Right lobe of liver (tissue), 6 donors: Measurements from ENCODE around the gene DNAL1. TPM values are rescaled to one million over a fixed set of nuclear protein-coding genes. Genes with fewer than 3 reads are reported as not detected.

Source experiments
- ATAC-seq, 4 donors: fragments of 200-7000 bp; cut with Tn5 transposase; one replicate each; pipeline ENCODE4 v1.9.1; 2020; ENCODE audit warnings: mild to moderate bottlenecking in 4 of 4, moderate library complexity in 4 of 4
- DNase-seq, 3 donors: peaks; one replicate each; pipeline ENCODE4 v3.0.0-alpha.2; 2020
- H3K27ac ChIP-seq, 3 donors: fragments of 200-600 bp; one replicate each; pipeline ENCODE4 v1.8.0; 2022
- H3K27me3 ChIP-seq, 2 donors: fragments of 200-600 bp; one replicate each; pipeline ENCODE4 v1.8.0; 2022
- H3K36me3 ChIP-seq, 4 donors: fragments of 200-600 bp; sonication (generic) in 1 of 4; one replicate each; pipeline versions ENCODE4 v1.5.1 to v1.8.0; 2017 to 2022; ENCODE audit warnings: control low read depth in 1 of 4
- H3K4me1 ChIP-seq, 4 donors: fragments of 200-600 bp; sonication (generic) in 1 of 4; one replicate each; pipeline versions ENCODE4 v1.5.1 to v1.8.0; 2017 to 2022; ENCODE audit warnings: control low read depth in 1 of 4
- H3K4me3 ChIP-seq, 3 donors: fragments of 200-600 bp; one replicate each; pipeline ENCODE4 v1.8.0; 2022
- H3K9me3 ChIP-seq, 4 donors: fragments of 200-600 bp; sonication (generic) in 1 of 4; one replicate each; pipeline versions ENCODE4 v1.5.1 to v1.8.0; 2017 to 2022; ENCODE audit warnings: control low read depth in 1 of 4
- POLR2A ChIP-seq: fragments of 450-650 bp; IDR thresholded peaks from one replicate; pipeline ENCODE4 v1.6.1; 2017; ENCODE audit warnings: antibody characterized with exemption, mild to moderate bottlenecking
- WGBS: methylation state at CpG from one replicate; pipeline ENCODE4 v1.1.6; 2018; ENCODE audit warnings: low coverage, low lambda C conversion rate; ENCODE audit not compliant: insufficient coverage; ENCODE audit errors: missing lambda C conversion rate; 5-methylcytosine and 5-hydroxymethylcytosine counted together
- intact Hi-C, 2 donors: fragments of 100-400 bp; cut with DNase I; formaldehyde crosslinking; loops; one replicate each; pipeline versions ENCODE4 v1.11.2 to v1.14.1; 2022
- total RNA-seq, 6 experiments: library from RNA; depleted of rRNA in 2 of 6; stranded (reverse); fragments of >200 nt in 2 of 6; fragmentation: NEBNext Ultra II Directional in 3 of 6; extraction: Animal tissue kit (Norgen Biotek cat#: 25700) in 3 of 6; gene quantifications; one replicate each; pipeline versions ENCODE4 v1.1.0 to v1.2.4, GENCODE V29; 2016 to 2023
- TF ChIP-seq, protein P1 (sequence below), 4 donors: fragments of 200-600 bp in 3 of 4; fragments of 450-650 bp in 1 of 4; IDR thresholded peaks; one replicate each; pipeline versions ENCODE4 v1.5.1 to v1.8.0; 2016 to 2022; ENCODE audit warnings: antibody characterized with exemption in 4 of 4, mild to moderate bottlenecking in 2 of 4
- donor health status: DM: no; HTN: yes; CAD: no.
- donor health status: DM: no; HTN: no; CAD: no.
- donor health status: DM: no; HTN: no; CAD: no.
- donor health status: DM: no; HTN: yes; CAD: no.
- donor health status: DM: no; HTN: yes; CAD: no.

The DNAL1 gene
- total RNA-seq, 6 experiments from 2014 or later = 2.7 to 5.7 (median 3.2) TPM

DNA sequence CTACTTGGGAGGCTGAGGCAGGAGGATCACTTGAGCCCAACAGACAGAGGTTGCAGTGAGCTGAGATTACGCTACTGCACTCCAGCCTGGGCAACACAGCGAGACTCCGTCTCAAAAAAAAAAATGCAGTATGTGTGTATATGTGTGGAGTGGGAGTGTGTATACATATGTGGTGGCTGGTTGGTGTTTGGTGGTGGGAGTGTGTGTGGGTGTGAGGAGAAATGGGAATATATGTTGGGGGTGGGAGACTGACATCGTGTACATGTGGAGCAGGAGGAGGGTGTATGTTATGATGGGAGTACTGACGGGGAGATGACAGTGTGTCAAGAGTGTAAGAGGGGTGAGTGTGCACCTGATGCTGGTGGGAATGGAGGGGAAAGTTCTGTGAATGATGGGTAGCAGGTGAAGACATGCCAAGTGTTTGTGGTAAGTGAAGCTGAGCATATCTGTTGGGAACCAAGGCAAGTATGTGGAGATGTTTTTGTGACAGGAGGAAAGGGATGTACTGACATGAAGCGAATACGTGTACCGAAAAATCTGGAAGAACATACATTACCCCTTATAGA is 65.2 kb downstream of the DNAL1 start:
- H3K9me3 ChIP-seq = no peaks in the 10 kb centered on the region
- no peak for DNase-seq
- no peaks in the 10 kb centered on the region for H3K27me3 ChIP-seq
- TF ChIP-seq, protein P1, sequence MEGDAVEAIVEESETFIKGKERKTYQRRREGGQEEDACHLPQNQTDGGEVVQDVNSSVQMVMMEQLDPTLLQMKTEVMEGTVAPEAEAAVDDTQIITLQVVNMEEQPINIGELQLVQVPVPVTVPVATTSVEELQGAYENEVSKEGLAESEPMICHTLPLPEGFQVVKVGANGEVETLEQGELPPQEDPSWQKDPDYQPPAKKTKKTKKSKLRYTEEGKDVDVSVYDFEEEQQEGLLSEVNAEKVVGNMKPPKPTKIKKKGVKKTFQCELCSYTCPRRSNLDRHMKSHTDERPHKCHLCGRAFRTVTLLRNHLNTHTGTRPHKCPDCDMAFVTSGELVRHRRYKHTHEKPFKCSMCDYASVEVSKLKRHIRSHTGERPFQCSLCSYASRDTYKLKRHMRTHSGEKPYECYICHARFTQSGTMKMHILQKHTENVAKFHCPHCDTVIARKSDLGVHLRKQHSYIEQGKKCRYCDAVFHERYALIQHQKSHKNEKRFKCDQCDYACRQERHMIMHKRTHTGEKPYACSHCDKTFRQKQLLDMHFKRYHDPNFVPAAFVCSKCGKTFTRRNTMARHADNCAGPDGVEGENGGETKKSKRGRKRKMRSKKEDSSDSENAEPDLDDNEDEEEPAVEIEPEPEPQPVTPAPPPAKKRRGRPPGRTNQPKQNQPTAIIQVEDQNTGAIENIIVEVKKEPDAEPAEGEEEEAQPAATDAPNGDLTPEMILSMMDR (IDR thresholded peaks at IDR 0.05) = no peak
- 89% methylated on average over 8 of the region's 8 CpGs for WGBS
- no peak overlapping the region for H3K4me3 ChIP-seq
- peaks cover 0 to 7% (median 0%) of the 10 kb centered on the region in 4 donors for H3K4me1 ChIP-seq
- H3K27ac ChIP-seq = no peak overlapping the region
- H3K36me3 ChIP-seq = no peaks in the 10 kb centered on the region
- ATAC-seq = no peak
- intact Hi-C loops = loop anchor here in 1 of 2 donors (10.0 kb wide), 1 partner anchor 75 kb away; no protein-coding TSS in a partner anchor

DNA sequence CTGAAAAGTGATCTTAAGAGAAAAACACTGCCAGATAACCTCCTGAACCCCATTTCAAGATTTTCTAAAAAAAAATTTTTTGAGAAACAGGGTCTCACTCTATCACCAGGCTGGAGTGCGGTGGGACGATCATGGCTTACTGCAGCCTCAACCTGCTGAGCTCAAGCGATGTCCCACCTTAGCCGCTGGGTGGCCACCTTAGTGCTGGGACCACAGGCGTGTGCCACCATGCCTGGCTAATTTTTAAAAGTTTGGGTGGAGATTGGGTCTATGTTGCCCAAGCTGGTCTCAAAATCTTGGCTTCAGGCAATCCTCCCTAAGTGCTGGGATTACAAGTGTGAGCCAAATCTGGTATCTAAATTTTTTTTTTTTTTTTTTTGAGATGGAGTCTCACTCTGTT is 66.0 kb downstream of the DNAL1 start:
- DNase-seq (no peak), ATAC-seq (no peak)
- intact Hi-C loops = loop anchor here in 1 of 2 donors (10.0 kb wide), 1 partner anchor 76 kb away; no protein-coding TSS in a partner anchor
- Histone ChIP-seq H3K4me1 (peaks cover 0 to 7% (median 0%) of the 10 kb centered on the region in 4 donors), H3K4me3 (no peak overlapping the region), H3K27ac (no peak overlapping the region), H3K9me3 (no peaks in the 10 kb centered on the region), H3K36me3 (no peaks in the 10 kb centered on the region), H3K27me3 (no peaks in the 10 kb centered on the region)
- no peak for TF ChIP-seq POLR2A
- 100% methylated on average over 2 of the region's 5 CpGs for WGBS

DNA sequence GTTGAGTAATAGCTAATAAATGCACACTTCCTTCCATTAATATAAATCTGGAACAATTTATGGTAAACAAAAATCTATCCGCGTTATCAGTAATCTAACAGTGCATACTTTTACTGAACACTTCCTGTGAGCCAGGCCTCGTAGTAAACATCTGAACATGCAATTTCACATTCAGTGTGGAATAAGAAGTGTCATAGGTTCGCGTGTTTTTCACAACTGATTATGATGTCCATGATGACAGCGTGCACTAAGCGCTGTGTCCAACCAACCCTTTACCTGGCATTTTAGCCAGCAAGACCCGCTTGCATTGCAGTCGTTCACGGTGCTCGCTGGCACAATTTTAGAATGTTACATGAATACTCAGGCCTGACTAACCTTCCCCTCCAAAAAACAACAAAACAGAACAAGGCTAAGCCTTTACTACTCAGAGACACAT is 67.3 kb downstream of the DNAL1 start:
- Histone ChIP-seq H3K4me1 (peaks cover 0 to 7% (median 0%) of the 10 kb centered on the region in 4 donors), H3K36me3 (peaks cover 0 to 4% (median 3%) of the 10 kb centered on the region in 4 donors), H3K27ac (peak overlapping the region in 1 of 3 donors; percentile 18), H3K27me3 (no peaks in the 10 kb centered on the region), H3K4me3 (peak overlapping the region; percentile 65 to 80 (median 78)), H3K9me3 (no peaks in the 10 kb centered on the region)
- no peak for ATAC-seq
- DNase-seq = no peak
- TF ChIP-seq, protein P1 (IDR thresholded peaks at IDR 0.05) = no peak
- TF ChIP-seq POLR2A = no peak
- intact Hi-C loops = loop anchor here in 1 of 2 donors (10.0 kb wide), 1 partner anchor 77 kb away; no protein-coding TSS in a partner anchor
- WGBS = 41% methylated on average over 11 of the region's 11 CpGs

DNA sequence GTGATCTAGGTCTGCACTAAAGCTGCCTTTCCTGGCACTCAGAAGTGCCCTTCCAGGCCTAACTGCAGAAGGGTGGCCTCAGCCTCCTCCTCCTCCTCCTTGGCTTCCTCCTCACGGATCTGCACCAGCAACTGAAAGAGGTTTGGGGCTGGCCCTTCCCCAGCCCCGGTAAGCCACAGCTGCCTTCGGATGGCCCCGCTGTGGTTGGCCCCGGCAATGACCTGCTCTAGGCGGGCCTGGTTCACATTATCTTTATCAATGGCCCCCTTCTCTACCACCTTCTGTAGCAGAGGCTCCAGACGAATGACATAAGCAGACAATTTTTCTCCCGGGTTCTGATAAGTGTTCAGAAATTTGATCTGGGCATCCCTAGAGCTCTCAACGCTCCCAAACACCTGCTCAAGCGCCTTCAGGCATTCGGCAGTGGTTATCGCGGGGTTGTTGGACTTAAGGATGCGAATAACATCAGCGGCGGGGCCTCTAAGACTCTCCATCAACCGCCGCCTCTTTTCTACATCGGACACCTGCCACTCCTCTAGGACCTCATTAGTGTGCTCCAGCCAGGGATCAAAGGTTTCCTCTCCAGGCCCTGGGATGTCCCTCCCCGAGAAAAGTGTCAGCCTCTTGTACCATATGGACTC is 67.9 kb downstream of the DNAL1 start:
- peaks cover 0 to 7% (median 0%) of the 10 kb centered on the region in 4 donors for H3K4me1 ChIP-seq
- WGBS = 40% methylated on average over 2 of the region's 20 CpGs
- H3K27ac ChIP-seq = peak overlapping the region in 2 of 3 donors; percentile 18 to 76
- no peaks in the 10 kb centered on the region for H3K27me3 ChIP-seq
- peaks cover 0 to 8% (median 4%) of the 10 kb centered on the region in 4 donors for H3K36me3 ChIP-seq
- H3K9me3 ChIP-seq = no peaks in the 10 kb centered on the region
- intact Hi-C loops = loop anchor here in 1 of 2 donors (10.0 kb wide), 1 partner anchor 78 kb away; no protein-coding TSS in a partner anchor
- TF ChIP-seq POLR2A = no peak
- TF ChIP-seq, protein P1 (IDR thresholded peaks at IDR 0.05) = no peak
- ATAC-seq = peak in 2 of 4 donors; percentile 4 to 8
- H3K4me3 ChIP-seq = peak overlapping the region; percentile 65 to 80 (median 78)
- DNase-seq = no peak
